ENCODE measurements around the gene VPS39.

DNA sequence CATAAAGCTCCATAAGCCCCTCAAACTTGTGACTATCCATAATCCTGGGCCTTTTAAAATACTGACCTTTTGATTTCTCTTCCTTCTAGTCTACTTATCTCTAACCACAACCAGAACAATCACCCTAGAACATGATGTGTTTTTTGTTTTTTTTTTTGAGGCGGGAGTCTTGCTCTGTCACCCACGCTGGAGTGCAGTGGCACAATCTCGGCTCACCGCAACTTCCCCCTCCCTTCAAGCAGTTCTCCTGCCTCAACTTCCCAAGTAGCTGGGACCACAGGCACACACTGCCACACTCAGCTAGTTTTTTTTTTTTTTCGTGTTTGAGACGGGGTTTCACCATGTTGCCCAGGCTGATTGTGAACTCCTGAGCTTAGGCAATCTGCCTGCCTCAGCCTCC is 25.1 kb downstream of the VPS39 start:
- no peak for TF ChIP-seq EZH2 (IDR thresholded peaks at IDR 0.05; ENCODE audit: borderline replicate concordance, low read depth, low read length, poor library complexity, severe bottlenecking)
- TF ChIP-seq, protein P1, sequence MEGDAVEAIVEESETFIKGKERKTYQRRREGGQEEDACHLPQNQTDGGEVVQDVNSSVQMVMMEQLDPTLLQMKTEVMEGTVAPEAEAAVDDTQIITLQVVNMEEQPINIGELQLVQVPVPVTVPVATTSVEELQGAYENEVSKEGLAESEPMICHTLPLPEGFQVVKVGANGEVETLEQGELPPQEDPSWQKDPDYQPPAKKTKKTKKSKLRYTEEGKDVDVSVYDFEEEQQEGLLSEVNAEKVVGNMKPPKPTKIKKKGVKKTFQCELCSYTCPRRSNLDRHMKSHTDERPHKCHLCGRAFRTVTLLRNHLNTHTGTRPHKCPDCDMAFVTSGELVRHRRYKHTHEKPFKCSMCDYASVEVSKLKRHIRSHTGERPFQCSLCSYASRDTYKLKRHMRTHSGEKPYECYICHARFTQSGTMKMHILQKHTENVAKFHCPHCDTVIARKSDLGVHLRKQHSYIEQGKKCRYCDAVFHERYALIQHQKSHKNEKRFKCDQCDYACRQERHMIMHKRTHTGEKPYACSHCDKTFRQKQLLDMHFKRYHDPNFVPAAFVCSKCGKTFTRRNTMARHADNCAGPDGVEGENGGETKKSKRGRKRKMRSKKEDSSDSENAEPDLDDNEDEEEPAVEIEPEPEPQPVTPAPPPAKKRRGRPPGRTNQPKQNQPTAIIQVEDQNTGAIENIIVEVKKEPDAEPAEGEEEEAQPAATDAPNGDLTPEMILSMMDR (conservative IDR thresholded peaks at IDR 0.05; ENCODE audit: low read depth, low read length), result no peak
